Panc1 (cell line): ENCODE measurements around the gene TSEN15. TPM values are rescaled to one million over a fixed set of nuclear protein-coding genes. Genes with fewer than 3 reads are reported as not detected.

Source experiments
- ATAC-seq: fragments of 200-7000 bp; cut with Tn5 transposase; 2 replicates; pipeline ENCODE4 v1.9.1; 2020; ENCODE audit warnings: mild to moderate bottlenecking, moderate library complexity
- BruUV-seq: library from RNA; stranded (reverse); fragments of 400-500 nt; replicated peaks from 2 replicates; lab custom pipeline; 2021; lab: Mats Ljungman, UMichigan
- CTCF ChIA-PET: fragments of 300-600 bp; sonication (Branson Sonifier 250); formaldehyde crosslinking; loops from one replicate; lab custom pipeline; 2022; ENCODE audit warnings: antibody characterized with exemption; lab: Charles Lee
- POLR2A ChIA-PET: fragments of 300-600 bp; sonication (Branson Sonifier 250); formaldehyde crosslinking; loops from one replicate; lab custom pipeline; 2022; ENCODE audit warnings: antibody characterized with exemption; lab: Charles Lee
- DNase-seq: peaks from one replicate; pipeline ENCODE4 v3.0.0-alpha.2; 2010; ENCODE audit warnings: low read depth, low spot score
- H3K27ac ChIP-seq: 2 replicates; pipeline ENCODE4 v1.5.1; 2011; ENCODE audit warnings: mild to moderate bottlenecking, low read length, inconsistent platforms
- H3K27me3 ChIP-seq: fragments of 200-500 bp; sonication (Bioruptor generic); 2 replicates; pipeline ENCODE4 v1.6.0; 2014; ENCODE audit warnings: low read length, inconsistent platforms; ENCODE audit not compliant: control insufficient read depth, insufficient read depth
- H3K36me3 ChIP-seq: fragments of 200-500 bp; sonication (Bioruptor generic); 2 replicates; pipeline ENCODE4 v1.5.1; 2014; ENCODE audit warnings: inconsistent platforms, mild to moderate bottlenecking, low read length, moderate library complexity; ENCODE audit not compliant: control insufficient read depth, insufficient read depth
- H3K4me1 ChIP-seq: 2 replicates; pipeline ENCODE4 v1.5.1; 2011; ENCODE audit warnings: inconsistent platforms, mild to moderate bottlenecking, low read length, moderate library complexity; ENCODE audit not compliant: control insufficient read depth, insufficient read depth
- H3K4me3 ChIP-seq, 2 experiments: 2 replicates each; pipeline ENCODE4 v1.5.1; 2011 to 2012; ENCODE audit warnings: low read depth in 2 of 2, low read length in 2 of 2, mild to moderate bottlenecking in 2 of 2, inconsistent platforms in 1 of 2, moderate library complexity in 1 of 2
- H3K9me3 ChIP-seq: fragments of 200-500 bp; sonication (Bioruptor generic); 2 replicates; pipeline ENCODE4 v1.5.1; 2014; ENCODE audit warnings: low read depth, mild to moderate bottlenecking, inconsistent platforms, low read length, moderate library complexity; ENCODE audit not compliant: control insufficient read depth, insufficient read depth
- POLR2AphosphoS5 ChIP-seq: IDR thresholded peaks from 2 replicates; pipeline ENCODE4 v1.6.1; 2012; ENCODE audit warnings: mild to moderate bottlenecking, low read depth, low read length, moderate library complexity
- SIN3A ChIP-seq: IDR thresholded peaks from 2 replicates; pipeline ENCODE4 v1.6.1; 2012; ENCODE audit warnings: low read depth, mild to moderate bottlenecking, low read length, moderate library complexity, borderline replicate concordance; ENCODE audit not compliant: insufficient read depth
- TCF7L2 ChIP-seq: IDR thresholded peaks from 2 replicates; pipeline ENCODE4 v1.6.1; 2011; ENCODE audit warnings: mild to moderate bottlenecking, low read depth, low read length, inconsistent platforms
- in situ Hi-C: cut with HindIII; loops from 2 replicates; pipeline ENCODE4 v1.10.0; 2016; ENCODE audit warnings: low sequenced_read_pairs, low pct_unique_long_range_greater_than_20kb
- intact Hi-C: fragments of 100-400 bp; cut with micrococcal nuclease; formaldehyde crosslinking; loops from one replicate; pipeline ENCODE4 v1.10.0; 2022; ENCODE audit not compliant: unreplicated experiment
- total RNA-seq: library from RNA; stranded (reverse); gene quantifications from one replicate; pipeline ENCODE4 v1.2.1, GENCODE V29; 2021; ENCODE audit not compliant: unreplicated experiment
- TF ChIP-seq, protein P1 (sequence below): fragments of 450-650 bp; IDR thresholded peaks from 2 replicates; pipeline ENCODE4 v1.5.1; 2017; ENCODE audit warnings: mild to moderate bottlenecking
- TF ChIP-seq, protein P2 (sequence below), 2 experiments: IDR thresholded peaks; 2 replicates each; pipeline ENCODE4 v1.6.1; 2011 to 2012; ENCODE audit warnings: low read depth in 2 of 2, control low read depth in 1 of 2, low read length in 1 of 2, mild to moderate bottlenecking in 1 of 2, moderate library complexity in 1 of 2; ENCODE audit not compliant: insufficient read depth in 1 of 2

The TSEN15 gene
- total RNA-seq, 1 experiment from 2014 or later = 31.4 TPM

DNA sequence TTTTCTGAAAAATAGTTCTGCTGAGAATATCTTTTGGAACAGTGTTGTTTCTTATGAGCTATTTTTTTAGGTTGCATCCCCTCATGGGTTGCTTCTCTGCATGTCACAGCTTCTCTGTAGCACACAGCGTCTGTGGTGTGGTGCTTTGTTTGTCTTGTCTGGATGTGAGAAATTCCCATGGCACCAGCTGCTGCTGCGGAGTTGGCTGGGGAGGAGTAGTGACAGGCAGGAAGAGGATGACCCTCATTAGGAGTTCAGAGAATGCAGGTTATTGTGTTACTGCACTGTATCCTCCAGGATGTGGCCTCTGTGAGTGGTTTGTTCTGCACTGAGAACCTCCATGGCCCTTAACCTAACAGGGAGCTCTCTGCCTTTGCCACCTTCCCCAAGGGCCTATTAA lies 64.8 kb downstream of the TSEN15 start:
- DNase-seq = no peak
- ChIA-PET CTCF (no interaction called here), POLR2A (no interaction called here)
- BruUV-seq = no TSS peak
- Histone ChIP-seq H3K36me3 (no peaks in the 10 kb centered on the region), H3K4me3 (no peak overlapping the region), H3K27ac (no peak overlapping the region), H3K27me3 (no peaks in the 10 kb centered on the region), H3K4me1 (no peaks in the 10 kb centered on the region), H3K9me3 (no peaks in the 10 kb centered on the region)
- ATAC-seq = no peak
- TF ChIP-seq, protein P1, sequence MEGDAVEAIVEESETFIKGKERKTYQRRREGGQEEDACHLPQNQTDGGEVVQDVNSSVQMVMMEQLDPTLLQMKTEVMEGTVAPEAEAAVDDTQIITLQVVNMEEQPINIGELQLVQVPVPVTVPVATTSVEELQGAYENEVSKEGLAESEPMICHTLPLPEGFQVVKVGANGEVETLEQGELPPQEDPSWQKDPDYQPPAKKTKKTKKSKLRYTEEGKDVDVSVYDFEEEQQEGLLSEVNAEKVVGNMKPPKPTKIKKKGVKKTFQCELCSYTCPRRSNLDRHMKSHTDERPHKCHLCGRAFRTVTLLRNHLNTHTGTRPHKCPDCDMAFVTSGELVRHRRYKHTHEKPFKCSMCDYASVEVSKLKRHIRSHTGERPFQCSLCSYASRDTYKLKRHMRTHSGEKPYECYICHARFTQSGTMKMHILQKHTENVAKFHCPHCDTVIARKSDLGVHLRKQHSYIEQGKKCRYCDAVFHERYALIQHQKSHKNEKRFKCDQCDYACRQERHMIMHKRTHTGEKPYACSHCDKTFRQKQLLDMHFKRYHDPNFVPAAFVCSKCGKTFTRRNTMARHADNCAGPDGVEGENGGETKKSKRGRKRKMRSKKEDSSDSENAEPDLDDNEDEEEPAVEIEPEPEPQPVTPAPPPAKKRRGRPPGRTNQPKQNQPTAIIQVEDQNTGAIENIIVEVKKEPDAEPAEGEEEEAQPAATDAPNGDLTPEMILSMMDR = no peak
- TF ChIP-seq TCF7L2 = no peak
- no peak for TF ChIP-seq POLR2AphosphoS5
- TF ChIP-seq SIN3A = no peak
- in situ Hi-C loops (no loop called here), intact Hi-C loops (no loop called here)

DNA sequence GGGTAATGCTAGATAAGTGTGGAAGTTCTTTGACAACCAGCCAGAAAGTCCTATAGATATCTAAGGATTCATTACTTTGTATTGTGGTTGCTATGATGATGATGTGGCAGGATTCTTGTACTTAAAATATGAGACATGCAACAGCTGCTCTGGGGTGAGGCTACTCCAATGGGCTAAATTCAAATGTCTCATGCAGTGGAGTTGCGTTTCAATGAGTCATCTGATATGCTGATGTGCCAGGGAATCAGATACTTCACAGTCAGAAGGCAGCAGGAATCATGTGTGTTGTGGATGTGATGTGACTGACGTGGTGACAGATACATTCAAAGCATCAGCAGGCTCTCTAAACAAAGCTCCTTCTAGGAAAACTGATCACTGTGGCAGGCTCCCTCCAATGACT lies 66.5 kb downstream of the TSEN15 start:
- TF ChIP-seq POLR2AphosphoS5 = no peak
- TF ChIP-seq, protein P2, sequence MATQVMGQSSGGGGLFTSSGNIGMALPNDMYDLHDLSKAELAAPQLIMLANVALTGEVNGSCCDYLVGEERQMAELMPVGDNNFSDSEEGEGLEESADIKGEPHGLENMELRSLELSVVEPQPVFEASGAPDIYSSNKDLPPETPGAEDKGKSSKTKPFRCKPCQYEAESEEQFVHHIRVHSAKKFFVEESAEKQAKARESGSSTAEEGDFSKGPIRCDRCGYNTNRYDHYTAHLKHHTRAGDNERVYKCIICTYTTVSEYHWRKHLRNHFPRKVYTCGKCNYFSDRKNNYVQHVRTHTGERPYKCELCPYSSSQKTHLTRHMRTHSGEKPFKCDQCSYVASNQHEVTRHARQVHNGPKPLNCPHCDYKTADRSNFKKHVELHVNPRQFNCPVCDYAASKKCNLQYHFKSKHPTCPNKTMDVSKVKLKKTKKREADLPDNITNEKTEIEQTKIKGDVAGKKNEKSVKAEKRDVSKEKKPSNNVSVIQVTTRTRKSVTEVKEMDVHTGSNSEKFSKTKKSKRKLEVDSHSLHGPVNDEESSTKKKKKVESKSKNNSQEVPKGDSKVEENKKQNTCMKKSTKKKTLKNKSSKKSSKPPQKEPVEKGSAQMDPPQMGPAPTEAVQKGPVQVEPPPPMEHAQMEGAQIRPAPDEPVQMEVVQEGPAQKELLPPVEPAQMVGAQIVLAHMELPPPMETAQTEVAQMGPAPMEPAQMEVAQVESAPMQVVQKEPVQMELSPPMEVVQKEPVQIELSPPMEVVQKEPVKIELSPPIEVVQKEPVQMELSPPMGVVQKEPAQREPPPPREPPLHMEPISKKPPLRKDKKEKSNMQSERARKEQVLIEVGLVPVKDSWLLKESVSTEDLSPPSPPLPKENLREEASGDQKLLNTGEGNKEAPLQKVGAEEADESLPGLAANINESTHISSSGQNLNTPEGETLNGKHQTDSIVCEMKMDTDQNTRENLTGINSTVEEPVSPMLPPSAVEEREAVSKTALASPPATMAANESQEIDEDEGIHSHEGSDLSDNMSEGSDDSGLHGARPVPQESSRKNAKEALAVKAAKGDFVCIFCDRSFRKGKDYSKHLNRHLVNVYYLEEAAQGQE (IDR thresholded peaks at IDR 0.05; ENCODE audit: insufficient read depth in 1 of 2, low read depth in 2 of 2, low read length in 1 of 2) = no peak
- intact Hi-C loops (no loop called here), in situ Hi-C loops (no loop called here)
- BruUV-seq = no TSS peak
- H3K27ac ChIP-seq = no peak overlapping the region
- no peaks in the 10 kb centered on the region for H3K9me3 ChIP-seq
- POLR2A ChIA-PET = no interaction called here
- no peaks in the 10 kb centered on the region for H3K36me3 ChIP-seq
- CTCF ChIA-PET = no interaction called here
- DNase-seq (no peak), ATAC-seq (no peak)
- H3K4me3 ChIP-seq = no peak overlapping the region
- H3K4me1 ChIP-seq = no peaks in the 10 kb centered on the region
- H3K27me3 ChIP-seq = no peaks in the 10 kb centered on the region

Other genes starting within 250 kb of the TSEN15 start
- gene RGL1, start 246.6 kb upstream of the TSEN15 start, total RNA-seq = 0.92 TPM
- gene COLGALT2, start 14.0 kb upstream of the TSEN15 start, total RNA-seq = 2.0 TPM